Endothelial cell of umbilical vein (primary cell): ENCODE measurements around the gene CZIB. TPM values are rescaled to one million over a fixed set of nuclear protein-coding genes. Genes with fewer than 3 reads are reported as not detected.

ENCODE experiments used
- BruUV-seq: library from RNA; stranded (reverse); fragments of 400-500 nt; replicated peaks from 2 replicates; lab custom pipeline; 2021; lab: Mats Ljungman, UMichigan
- CTCF ChIA-PET: fragments of 300-600, 350-600 bp; sonication (Branson Sonifier 250); formaldehyde crosslinking; loops from one replicate; lab custom pipeline; 2021; ENCODE audit warnings: antibody characterized with exemption, inconsistent platforms; lab: Charles Lee
- POLR2A ChIA-PET: fragments of 300-600, 350-600 bp; sonication (Branson Sonifier 250); formaldehyde crosslinking; loops from one replicate; lab custom pipeline; 2021; ENCODE audit warnings: antibody characterized with exemption, inconsistent platforms; lab: Charles Lee
- DNase-seq: peaks from one replicate; pipeline ENCODE4 v3.0.0-alpha.2; 2011; ENCODE audit warnings: low read depth, low spot score
- FAIRE-seq: peaks from 2 replicates; lab custom pipeline; 2011; peaks lifted over from hg19 to GRCh38; lab: Jason Lieb, UNC
- H2AFZ ChIP-seq: 2 replicates; pipeline ENCODE4 v1.6.0; 2012; ENCODE audit warnings: low read depth, low read length, control low read depth, inconsistent platforms
- H3K27ac ChIP-seq: 2 replicates; pipeline ENCODE4 v1.5.1; 2011; ENCODE audit warnings: low read depth, mild to moderate bottlenecking, control low read depth, low read length, moderate library complexity; ENCODE audit not compliant: insufficient read depth
- H3K27me3 ChIP-seq, 2 experiments: 2 replicates each; pipeline versions ENCODE4 v1.6.0 to v1.6.1; 2011; ENCODE audit warnings: low read length in 2 of 2, mixed read lengths in 1 of 2; ENCODE audit not compliant: control insufficient read depth in 2 of 2, insufficient read depth in 2 of 2
- H3K36me3 ChIP-seq, 2 experiments: 2 replicates in 1 of 2; 3 replicates in 1 of 2; pipeline ENCODE4 v1.5.1; 2011; ENCODE audit warnings: low read length in 2 of 2, mild to moderate bottlenecking in 1 of 2, moderate library complexity in 1 of 2; ENCODE audit not compliant: control insufficient read depth in 2 of 2, insufficient read depth in 2 of 2; ENCODE audit errors: extremely low read depth in 1 of 2
- H3K4me1 ChIP-seq: 3 replicates; pipeline ENCODE4 v1.5.1; 2011; ENCODE audit warnings: mild to moderate bottlenecking, low read length; ENCODE audit not compliant: control insufficient read depth, insufficient read depth; ENCODE audit errors: extremely low read depth
- H3K4me2 ChIP-seq: 2 replicates; pipeline ENCODE4 v1.6.1; 2011; ENCODE audit warnings: low read length, control low read depth, mixed read lengths; ENCODE audit not compliant: insufficient read depth
- H3K4me3 ChIP-seq, 3 experiments: fragments of 200-600 bp in 1 of 3; sonication (generic), shearing (Covaris generic) in 1 of 3; replicated peaks in 1 of 3; 2 replicates each; pipeline ENCODE4 v1.5.1; 2011 to 2016; ENCODE audit warnings: control low read depth in 3 of 3, low read length in 3 of 3, mild to moderate bottlenecking in 2 of 3, inconsistent platforms in 1 of 3, low read depth in 1 of 3, moderate library complexity in 1 of 3; ENCODE audit not compliant: insufficient read depth in 1 of 3
- H3K79me2 ChIP-seq: 2 replicates; pipeline ENCODE4 v1.6.0; 2012; ENCODE audit warnings: low read length, inconsistent platforms; ENCODE audit not compliant: control insufficient read depth, insufficient read depth
- H3K9ac ChIP-seq: replicated peaks from 2 replicates; pipeline ENCODE3; 2011; ENCODE audit warnings: low read length, control low read depth; ENCODE audit not compliant: insufficient read depth; ENCODE audit errors: extremely low read depth
- H3K9me1 ChIP-seq: replicated peaks from 3 replicates; pipeline ENCODE4 v1.6.0; 2011; ENCODE audit warnings: mild to moderate bottlenecking, low read length; ENCODE audit not compliant: control insufficient read depth, insufficient read depth; ENCODE audit errors: extremely low read depth
- H3K9me3 ChIP-seq: replicated peaks from 2 replicates; pipeline ENCODE4 v1.5.1; 2012; ENCODE audit warnings: low read length, inconsistent platforms; ENCODE audit not compliant: control insufficient read depth, insufficient read depth
- H4K20me1 ChIP-seq: replicated peaks from 2 replicates; pipeline ENCODE3; 2011; ENCODE audit warnings: mild to moderate bottlenecking, low read length; ENCODE audit not compliant: control insufficient read depth, insufficient read depth; ENCODE audit errors: extremely low read depth
- EZH2 ChIP-seq: IDR thresholded peaks from 2 replicates; pipeline ENCODE4 v1.6.1; 2012; ENCODE audit warnings: borderline replicate concordance, low read depth, mild to moderate bottlenecking, moderate library complexity, low read length, inconsistent platforms; ENCODE audit not compliant: severe bottlenecking
- FOS ChIP-seq: IDR thresholded peaks from 2 replicates; pipeline ENCODE4 v1.6.1; 2011; ENCODE audit warnings: mild to moderate bottlenecking, low read length, moderate library complexity, borderline replicate concordance; ENCODE audit not compliant: insufficient read depth
- GATA2 ChIP-seq: IDR thresholded peaks from 2 replicates; pipeline ENCODE4 v1.7.0; 2011; ENCODE audit warnings: low read depth, mild to moderate bottlenecking, moderate library complexity, mixed read lengths, low read length; ENCODE audit not compliant: insufficient read length, insufficient read depth
- JUN ChIP-seq: IDR thresholded peaks from 2 replicates; pipeline ENCODE4 v1.6.1; 2011; ENCODE audit warnings: borderline replicate concordance, low read depth; ENCODE audit not compliant: insufficient read length, insufficient read depth
- MYC ChIP-seq: IDR thresholded peaks from one replicate; pipeline ENCODE4 v1.6.1; 2011; ENCODE audit warnings: mild to moderate bottlenecking, low read depth, low read length
- POLR2A ChIP-seq: IDR thresholded peaks from 2 replicates; pipeline ENCODE4 v1.6.1; 2012; ENCODE audit warnings: low read depth, mild to moderate bottlenecking, control low read depth, low read length
- POLR2AphosphoS5 ChIP-seq: IDR thresholded peaks from 2 replicates; pipeline ENCODE4 v1.6.1; 2012; ENCODE audit warnings: low read depth, mild to moderate bottlenecking, control low read depth, low read length, moderate library complexity; ENCODE audit not compliant: insufficient read depth
- dilution Hi-C: fragments of 300-500 bp; cut with MboI; formaldehyde crosslinking; loops from one replicate; pipeline ENCODE4 v1.15.0; 2019; ENCODE audit warnings: low sequenced_read_pairs; ENCODE audit not compliant: extremely low pct_ligation_motif_present
- intact Hi-C: fragments of 100-400 bp; cut with micrococcal nuclease; formaldehyde crosslinking; loops from one replicate; pipeline ENCODE4 v1.10.0; 2022
- polyA plus RNA-seq, 4 experiments: library from polyadenylated mRNA; depleted of rRNA in 3 of 4; stranded (reverse) in 3 of 4; unstranded in 1 of 4; fragments of >200 nt; gene quantifications; 2 replicates each; pipeline versions ENCODE4 v1.2.1 to v1.2.3, GENCODE V29; 2011 to 2012; ENCODE audit warnings: missing spikeins in 1 of 4
- total RNA-seq: library from RNA; stranded (reverse); gene quantifications from 2 replicates; pipeline ENCODE4 v1.2.3, GENCODE V29; 2021
- TF ChIP-seq, protein P1 (sequence below): IDR thresholded peaks from 2 replicates; pipeline ENCODE4 v1.6.1; 2011; ENCODE audit not compliant: insufficient read depth, insufficient read length
- TF ChIP-seq, protein P2 (sequence below), 2 donors: IDR thresholded peaks; 1 replicate in 1 of 2; 2 replicates in 1 of 2; pipeline ENCODE4 v1.5.1; 2011; ENCODE audit warnings: low read length in 2 of 2, mild to moderate bottlenecking in 2 of 2, moderate library complexity in 2 of 2, control low read depth in 1 of 2, inconsistent platforms in 1 of 2, low read depth in 1 of 2; ENCODE audit not compliant: insufficient read depth in 1 of 2; ENCODE audit errors: extremely low read depth in 1 of 2

Gene CZIB
- total and polyA plus RNA-seq, 2 donors (not counting 3 experiments of a cell fraction or from before 2014, with no cell fraction given) = 60.1 to 65.9 TPM

DNA sequence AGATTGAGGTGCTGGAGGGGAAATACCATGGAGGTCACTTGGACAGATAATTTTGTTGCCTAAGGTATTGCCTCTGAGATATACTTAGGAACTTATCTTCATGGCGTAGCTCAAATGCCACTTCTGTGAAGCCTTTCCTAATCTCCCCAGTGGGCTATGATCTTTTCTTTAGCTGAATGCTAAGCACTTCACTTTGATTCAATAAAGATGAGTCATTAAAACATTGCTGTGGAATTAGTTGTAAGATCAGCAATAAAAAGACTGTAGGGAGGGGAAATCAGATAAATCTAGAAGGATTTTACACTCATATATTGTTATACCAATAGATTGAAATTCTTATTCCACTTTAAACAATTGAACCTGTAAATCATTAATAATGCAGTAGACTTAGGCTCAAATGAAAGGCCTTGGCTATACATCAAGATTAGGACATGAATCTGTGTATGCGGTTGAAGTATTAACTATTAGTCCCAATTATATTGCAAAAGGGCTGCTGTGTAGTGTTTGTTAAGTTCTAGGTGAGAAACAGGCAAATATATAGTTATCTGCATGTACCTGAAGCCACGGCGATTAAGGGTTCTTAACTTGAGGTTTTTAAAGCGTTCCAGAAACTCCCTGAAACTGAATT, 37.1 kb upstream of the CZIB start:
- Histone ChIP-seq H3K9me1 (no peaks in the 10 kb centered on the region), H3K9ac (no peak overlapping the region), H3K27me3 (no peaks in the 10 kb centered on the region), H3K27ac (no peak overlapping the region), H3K9me3 (no peaks in the 10 kb centered on the region), H4K20me1 (no peaks in the 10 kb centered on the region), H3K4me1 (no peaks in the 10 kb centered on the region), H2AFZ (no peak overlapping the region), H3K4me2 (no peak overlapping the region), H3K79me2 (no peaks in the 10 kb centered on the region), H3K4me3 (no peak overlapping the region), H3K36me3 (peaks cover 4 to 24% of the 10 kb centered on the region in 2 experiments)
- no peak for DNase-seq
- BruUV-seq = no TSS peak
- dilution Hi-C loops (no loop called here), intact Hi-C loops (no loop called here)
- TF ChIP-seq, protein P1, sequence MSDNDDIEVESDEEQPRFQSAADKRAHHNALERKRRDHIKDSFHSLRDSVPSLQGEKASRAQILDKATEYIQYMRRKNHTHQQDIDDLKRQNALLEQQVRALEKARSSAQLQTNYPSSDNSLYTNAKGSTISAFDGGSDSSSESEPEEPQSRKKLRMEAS = no peak
- TF ChIP-seq, protein P2, sequence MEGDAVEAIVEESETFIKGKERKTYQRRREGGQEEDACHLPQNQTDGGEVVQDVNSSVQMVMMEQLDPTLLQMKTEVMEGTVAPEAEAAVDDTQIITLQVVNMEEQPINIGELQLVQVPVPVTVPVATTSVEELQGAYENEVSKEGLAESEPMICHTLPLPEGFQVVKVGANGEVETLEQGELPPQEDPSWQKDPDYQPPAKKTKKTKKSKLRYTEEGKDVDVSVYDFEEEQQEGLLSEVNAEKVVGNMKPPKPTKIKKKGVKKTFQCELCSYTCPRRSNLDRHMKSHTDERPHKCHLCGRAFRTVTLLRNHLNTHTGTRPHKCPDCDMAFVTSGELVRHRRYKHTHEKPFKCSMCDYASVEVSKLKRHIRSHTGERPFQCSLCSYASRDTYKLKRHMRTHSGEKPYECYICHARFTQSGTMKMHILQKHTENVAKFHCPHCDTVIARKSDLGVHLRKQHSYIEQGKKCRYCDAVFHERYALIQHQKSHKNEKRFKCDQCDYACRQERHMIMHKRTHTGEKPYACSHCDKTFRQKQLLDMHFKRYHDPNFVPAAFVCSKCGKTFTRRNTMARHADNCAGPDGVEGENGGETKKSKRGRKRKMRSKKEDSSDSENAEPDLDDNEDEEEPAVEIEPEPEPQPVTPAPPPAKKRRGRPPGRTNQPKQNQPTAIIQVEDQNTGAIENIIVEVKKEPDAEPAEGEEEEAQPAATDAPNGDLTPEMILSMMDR (IDR thresholded peaks at IDR 0.05; ENCODE audit: extremely low read depth in 1 of 2, insufficient read depth in 1 of 2, low read depth in 1 of 2, low read length in 2 of 2) = no peak
- TF ChIP-seq MYC (no peak), JUN (no peak), POLR2AphosphoS5 (no peak), EZH2 (no peak), FOS (no peak), POLR2A (no peak), GATA2 (no peak)
- ChIA-PET CTCF (interaction anchor here (0.9 kb wide), 1 partner anchor 136 kb away, joined by 3 read pairs; no protein-coding TSS in a partner anchor), POLR2A (no interaction called here)
- FAIRE-seq = no peak
